ENCODE data around the gene IGF2R.
"Not testable (repeated sequence)": the region's sequence is repeated elsewhere in the genome, so short reads cannot be mapped to it uniquely, and the experiment has no call there.

Gene IGF2R

DNA sequence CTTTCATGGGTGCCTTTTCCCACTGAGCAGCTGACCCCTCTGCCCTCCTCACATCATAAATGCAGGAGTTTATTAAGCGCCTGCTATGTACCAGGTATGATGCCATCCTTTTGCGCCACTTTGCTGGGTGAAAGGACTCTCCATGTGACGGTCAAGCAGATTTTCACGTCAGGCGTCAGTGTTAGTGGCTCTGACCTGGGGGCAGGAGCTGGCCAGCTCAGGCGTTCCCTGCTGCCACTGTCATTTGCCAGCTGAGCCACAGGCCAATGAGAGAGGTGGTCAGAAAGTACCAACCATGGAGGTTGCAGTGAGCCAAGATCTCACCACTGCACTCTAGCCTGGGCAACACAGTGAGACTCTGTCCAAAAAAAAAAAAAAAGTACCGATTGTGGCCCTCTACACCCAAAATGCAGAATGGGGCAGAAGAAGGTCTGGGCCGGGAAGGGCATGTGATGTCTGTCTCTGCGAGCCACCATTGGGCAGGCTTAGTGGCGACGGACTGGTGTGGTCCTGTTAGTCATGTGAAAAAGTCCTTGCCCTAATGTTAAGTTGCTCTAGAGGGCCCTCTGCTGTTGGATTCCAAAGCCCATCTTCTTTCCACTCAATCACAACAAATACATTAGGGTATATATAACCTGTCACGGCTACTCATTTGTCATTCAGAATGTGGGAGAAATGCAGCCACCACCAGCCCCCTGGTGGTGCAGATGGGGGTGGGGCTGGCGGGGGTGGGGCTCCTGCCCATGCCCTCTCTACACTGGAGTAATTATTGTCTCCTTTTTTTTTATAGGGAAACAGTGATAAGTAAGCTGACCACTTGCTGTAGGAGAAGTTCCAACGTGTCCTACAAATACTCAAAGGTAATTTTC is 134.3 kb downstream of the IGF2R start:
- DNase-seq, result peak; percentile 38

- DNase-seq, result no peak
Measured at GRCh38 chr6:160103825-160104100, 134.9 kb downstream of the IGF2R start.

DNA sequence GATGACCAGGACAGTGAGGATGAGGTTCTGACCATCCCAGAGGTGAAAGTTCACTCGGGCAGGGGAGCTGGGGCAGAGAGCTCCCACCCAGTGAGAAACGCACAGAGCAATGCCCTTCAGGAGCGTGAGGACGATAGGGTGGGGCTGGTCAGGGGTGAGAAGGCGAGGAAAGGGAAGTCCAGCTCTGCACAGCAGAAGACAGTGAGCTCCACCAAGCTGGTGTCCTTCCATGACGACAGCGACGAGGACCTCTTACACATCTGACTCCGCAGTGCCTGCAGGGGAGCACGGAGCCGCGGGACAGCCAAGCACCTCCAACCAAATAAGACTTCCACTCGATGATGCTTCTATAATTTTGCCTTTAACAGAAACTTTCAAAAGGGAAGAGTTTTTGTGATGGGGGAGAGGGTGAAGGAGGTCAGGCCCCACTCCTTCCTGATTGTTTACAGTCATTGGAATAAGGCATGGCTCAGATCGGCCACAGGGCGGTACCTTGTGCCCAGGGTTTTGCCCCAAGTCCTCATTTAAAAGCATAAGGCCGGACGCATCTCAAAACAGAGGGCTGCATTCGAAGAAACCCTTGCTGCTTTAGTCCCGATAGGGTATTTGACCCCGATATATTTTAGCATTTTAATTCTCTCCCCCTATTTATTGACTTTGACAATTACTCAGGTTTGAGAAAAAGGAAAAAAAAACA is 136.1 kb downstream of the IGF2R start:
- no peak for DNase-seq

GRCh38 chr6:160106010-160106409 is 137.1 kb downstream of the IGF2R start:
- no peak for DNase-seq

DNA sequence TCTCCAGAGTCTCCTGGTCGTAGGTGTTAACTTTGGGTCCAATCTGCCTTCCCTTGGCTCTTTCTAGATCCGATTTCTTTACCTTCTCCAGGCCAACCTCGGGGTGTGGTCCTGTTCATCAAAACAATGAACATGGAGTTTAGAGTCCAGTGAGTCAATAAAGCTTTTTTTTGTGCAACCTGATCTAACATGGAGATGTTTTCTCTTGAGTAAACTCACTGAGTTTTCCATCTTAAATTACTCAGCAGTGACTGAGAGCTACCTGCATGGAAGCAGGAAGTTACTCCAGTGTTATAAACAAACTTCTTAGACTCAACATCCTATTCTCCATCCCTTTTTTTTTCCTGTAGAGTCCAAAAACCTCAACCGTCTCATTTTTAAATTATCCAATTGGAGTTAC is 137.8 kb downstream of the IGF2R start:
- no peak for DNase-seq

DNA sequence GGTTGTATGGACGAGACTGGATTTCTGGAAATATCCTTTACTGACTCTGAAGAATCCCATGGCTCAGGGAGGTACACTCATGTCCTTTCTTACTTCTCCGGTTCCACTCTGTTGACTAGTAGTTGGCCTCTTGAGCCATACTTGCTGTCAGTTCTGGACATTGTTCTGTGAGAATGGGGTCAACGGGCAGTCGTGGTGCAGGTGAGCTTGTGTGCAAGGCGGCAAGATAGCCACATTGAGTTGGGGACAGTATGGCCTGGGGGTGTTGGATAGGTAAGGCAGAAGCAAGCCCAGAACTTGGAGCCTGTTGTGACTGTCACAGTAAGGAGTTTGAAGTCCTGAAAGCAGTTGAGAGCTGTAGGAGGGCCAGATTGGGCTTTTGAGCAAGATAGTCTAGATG is 139.2 kb downstream of the IGF2R start:
- DNase-seq, result no peak

DNA sequence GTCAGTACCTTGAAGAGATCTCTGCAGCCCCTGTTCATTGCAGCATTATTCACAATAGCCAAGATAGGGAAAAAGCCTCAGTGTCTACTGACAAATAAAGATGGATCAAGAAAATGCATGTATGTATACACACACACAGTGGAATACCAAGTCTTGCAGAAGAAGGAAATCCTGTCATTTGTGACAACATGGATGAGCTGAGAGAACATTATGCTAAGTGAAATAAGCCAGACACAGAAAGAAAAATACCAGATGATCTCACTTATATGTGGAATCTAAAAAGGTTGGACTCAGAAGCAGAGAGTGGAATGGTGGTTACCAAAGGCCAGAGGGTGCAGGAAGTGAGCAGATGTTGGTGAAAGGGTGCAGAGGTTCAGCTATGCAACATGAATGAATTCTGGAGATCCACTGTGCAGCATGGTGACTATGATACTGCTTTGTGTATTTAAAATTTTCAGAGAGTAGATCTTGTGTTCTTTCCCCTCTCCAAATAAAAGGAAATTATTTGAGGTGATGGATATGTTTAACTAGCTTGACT is 141.8 kb downstream of the IGF2R start:
- DNase-seq, result no peak

GRCh38 chr6:160111806-160112205 is 142.9 kb downstream of the IGF2R start:
- DNase-seq, result no peak

DNA sequence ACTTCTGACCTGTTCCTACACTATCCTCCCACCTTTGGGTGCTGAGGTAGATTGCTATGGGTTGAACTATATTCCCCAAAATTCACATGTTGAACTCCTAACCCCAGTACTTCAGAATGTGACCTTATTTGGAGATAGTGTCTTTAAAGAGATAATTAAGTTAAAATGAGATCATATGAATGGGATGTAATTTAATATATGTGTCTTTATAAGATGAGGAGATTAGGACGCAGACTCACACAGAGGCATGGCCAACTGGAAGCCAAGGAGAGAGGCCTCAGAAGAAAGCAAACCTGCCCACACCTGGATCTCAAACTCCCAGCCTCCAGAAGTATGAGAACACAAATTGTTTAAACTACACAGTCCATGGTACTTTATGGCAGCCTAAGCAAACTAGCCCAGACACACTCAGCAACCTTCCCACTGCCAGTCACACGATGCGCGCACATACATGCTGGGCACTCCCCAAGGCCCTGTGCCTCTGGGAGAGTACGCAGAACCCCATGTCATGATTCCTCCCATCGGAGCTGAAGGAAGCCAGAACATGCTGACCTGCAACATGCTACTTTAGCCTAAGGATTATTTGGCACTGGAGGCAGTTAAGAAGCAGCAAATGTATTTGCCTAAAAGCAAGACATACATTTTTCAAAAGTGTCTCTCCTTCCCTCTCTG is 143.9 kb downstream of the IGF2R start:
- no peak for DNase-seq

DNA sequence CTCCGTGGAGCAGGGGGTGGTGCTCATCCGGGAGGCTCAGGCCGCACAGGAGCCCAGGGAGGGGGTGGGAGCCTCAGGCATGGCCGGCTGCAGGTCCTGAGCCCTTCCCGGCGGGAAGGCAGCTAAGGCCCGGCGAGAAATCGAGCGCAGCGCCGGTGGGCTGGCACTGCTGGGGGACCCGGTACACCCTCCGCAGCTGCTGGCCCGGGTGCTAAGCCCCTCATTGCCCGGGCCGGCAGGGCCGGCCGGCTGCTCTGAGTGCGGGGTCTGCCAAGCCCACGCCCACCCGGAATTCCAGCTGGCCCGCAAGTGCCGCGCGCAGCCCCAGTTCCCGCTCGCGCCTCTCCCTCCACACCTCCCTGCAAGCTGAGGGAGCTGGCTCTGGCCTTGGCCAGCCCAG is 145.7 kb downstream of the IGF2R start:
- not testable (repeated sequence) for DNase-seq

- DNase-seq, result no peak
Measured at GRCh38 chr6:160115421-160115820, 146.5 kb downstream of the IGF2R start.

DNA sequence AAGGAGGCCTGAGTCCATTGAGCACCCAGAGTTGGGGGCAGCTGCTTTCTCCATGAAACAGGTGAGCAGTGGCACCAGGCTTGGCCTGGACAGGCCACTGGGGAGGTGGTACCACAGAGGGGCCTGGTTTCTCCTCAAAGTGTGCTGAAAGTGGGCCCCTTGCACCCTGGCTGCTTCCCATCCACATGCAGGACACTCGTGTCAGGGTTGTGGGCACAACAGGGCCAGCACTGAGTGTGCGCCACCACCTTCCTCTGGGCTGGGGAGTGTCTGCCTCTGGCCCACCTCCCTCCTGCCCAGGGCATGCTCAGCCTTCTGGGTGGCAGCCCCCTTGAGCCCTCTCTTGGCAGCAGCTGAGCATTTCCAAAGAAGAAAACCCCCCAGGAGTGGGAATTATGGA is 147.5 kb downstream of the IGF2R start:
- DNase-seq, result no peak

DNA sequence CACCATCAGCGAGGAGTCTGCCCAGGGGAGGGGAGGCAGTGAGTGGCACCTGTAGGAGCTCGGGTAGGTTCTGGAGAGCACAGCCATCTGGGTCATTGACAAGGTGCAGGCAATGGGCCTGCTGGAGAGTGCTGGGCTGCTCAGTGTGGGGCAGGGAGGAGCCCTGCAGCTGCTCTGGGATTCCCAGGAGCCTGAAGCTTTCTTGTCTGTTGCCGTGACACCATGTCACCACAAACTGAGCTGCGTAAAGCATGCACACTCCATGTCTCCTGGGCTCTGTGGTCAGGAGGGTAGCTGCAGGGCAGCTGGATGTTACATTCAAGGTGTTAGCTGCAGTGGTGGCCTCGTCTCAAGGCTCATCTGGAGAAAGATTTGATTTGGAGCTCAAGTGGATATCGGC is 148.3 kb downstream of the IGF2R start:
- no peak for DNase-seq

- DNase-seq, result no peak
Measured at GRCh38 chr6:160118620-160119229, 149.8 kb downstream of the IGF2R start.

- no peak for DNase-seq
Measured at GRCh38 chr6:160120087-160120486, 151.2 kb downstream of the IGF2R start.

GRCh38 chr6:160121558-160121957 is 152.7 kb downstream of the IGF2R start, which contains the start of gene SLC22A1:
Gene SLC22A1, plus strand, starts transcription at chr6:160121815. Its CDS starts 121 bp downstream, at chr6:160121936.
- no peak for DNase-seq

DNA sequence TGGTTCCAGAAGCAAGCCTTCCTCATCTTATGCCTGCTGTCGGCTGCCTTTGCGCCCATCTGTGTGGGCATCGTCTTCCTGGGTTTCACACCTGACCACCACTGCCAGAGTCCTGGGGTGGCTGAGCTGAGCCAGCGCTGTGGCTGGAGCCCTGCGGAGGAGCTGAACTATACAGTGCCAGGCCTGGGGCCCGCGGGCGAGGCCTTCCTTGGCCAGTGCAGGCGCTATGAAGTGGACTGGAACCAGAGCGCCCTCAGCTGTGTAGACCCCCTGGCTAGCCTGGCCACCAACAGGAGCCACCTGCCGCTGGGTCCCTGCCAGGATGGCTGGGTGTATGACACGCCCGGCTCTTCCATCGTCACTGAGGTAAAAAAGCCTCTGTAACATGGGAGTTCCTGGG is 153.1 kb downstream of the IGF2R start:
- DNase-seq, result no peak

GRCh38 chr6:160122744-160123143 is 153.9 kb downstream of the IGF2R start:
- no peak for DNase-seq

DNA sequence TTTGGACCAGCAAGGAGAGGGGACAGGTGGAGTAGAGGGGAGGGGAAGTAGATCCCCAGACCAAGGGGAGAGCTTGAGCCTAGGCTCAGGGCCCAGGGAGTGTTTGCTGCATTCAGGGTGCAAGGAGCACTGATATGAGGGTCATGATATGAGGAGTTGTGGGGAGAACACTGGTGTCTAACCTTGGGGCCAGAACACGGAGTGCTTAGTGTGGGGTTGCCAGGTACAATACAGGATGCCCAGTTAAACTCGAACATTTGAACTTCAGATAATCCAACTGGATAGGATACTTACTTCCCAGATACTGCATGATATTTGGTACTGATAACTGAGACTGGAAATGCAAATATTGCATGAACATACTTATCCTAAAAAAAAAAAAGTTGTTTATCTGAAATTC is 155.1 kb downstream of the IGF2R start:
- DNase-seq, result no peak

- no peak for DNase-seq
Measured at GRCh38 chr6:160124605-160125004, 155.7 kb downstream of the IGF2R start.

DNA sequence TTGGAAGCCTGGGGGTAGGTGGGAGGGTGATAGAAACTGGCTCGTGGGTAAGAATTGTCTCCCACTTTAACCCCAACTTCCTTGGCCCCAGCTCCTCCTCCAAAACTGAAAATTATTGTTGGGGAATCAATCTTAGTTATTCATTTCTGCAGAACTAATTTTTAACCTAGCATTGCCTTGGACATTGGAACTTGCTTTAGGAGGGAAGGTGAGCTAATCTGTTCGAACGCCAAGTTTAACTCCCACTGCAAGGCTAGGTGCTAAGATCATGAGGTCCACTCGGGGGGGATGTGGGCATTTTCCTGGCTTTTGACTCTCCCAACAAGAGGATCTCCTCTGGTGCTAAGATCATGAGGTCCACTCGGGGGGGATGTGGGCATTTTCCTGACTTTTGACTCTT is 156.2 kb downstream of the IGF2R start:
- DNase-seq, result not testable (repeated sequence)

DNA sequence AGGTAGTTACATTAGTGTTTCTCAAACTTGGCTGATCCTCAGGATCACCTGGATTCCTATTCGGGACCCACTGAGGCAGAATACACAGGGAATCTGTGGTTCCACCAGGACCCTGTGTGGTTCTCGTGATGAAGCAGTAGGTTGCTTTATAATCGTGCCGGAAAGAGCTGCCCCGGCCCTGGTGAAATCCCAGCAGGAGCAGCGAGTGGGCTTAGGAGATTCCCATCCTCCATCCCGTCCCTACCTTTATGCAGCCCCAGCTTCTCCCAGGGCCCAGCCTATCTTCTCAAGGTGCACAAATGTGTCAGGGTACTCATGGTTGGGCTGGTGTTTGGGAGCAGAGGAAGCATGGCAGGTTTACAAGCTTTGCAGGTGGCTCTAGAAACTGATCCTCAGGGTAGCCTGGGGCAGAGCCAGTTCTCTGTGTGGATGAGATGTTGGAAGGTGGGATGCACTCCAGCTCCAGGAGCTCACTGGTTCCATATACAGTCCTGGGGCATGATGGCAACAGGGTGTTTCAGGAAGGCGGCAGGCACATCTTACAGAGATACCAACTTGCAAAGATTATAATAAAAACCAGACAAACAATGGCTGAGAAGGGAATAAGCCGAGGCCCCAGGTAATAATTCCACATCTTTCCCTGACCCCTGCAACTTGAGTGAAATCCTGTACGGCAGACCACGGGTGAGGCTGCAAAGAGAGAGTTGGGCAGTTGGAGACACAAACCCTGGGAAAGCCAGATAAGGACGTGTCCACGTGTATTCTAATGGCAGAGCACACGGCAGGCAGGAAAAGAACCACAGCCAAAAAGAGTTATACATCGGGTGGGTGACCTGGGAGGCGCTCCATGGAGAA is 158.6 kb downstream of the IGF2R start:
- no peak for DNase-seq
